Mammary epithelial cell (primary cell): ENCODE measurements around the gene PAK6.

Experiments
- CTCF ChIP-seq, 2 donors: IDR thresholded peaks in 1 of 2; conservative IDR thresholded peaks in 1 of 2; 2 replicates each; pipeline ENCODE4 v1.5.1; 2011 to 2012; ENCODE audit warnings: inconsistent platforms in 2 of 2, low read length in 2 of 2, mild to moderate bottlenecking in 2 of 2, control low read depth in 1 of 2, low read depth in 1 of 2; ENCODE audit not compliant: insufficient read depth in 1 of 2; ENCODE audit errors: extremely low read depth in 1 of 2
- EZH2 ChIP-seq: IDR thresholded peaks from 2 replicates; pipeline ENCODE4 v1.6.1; 2012; ENCODE audit warnings: low read length, inconsistent platforms, borderline replicate concordance

DNA sequence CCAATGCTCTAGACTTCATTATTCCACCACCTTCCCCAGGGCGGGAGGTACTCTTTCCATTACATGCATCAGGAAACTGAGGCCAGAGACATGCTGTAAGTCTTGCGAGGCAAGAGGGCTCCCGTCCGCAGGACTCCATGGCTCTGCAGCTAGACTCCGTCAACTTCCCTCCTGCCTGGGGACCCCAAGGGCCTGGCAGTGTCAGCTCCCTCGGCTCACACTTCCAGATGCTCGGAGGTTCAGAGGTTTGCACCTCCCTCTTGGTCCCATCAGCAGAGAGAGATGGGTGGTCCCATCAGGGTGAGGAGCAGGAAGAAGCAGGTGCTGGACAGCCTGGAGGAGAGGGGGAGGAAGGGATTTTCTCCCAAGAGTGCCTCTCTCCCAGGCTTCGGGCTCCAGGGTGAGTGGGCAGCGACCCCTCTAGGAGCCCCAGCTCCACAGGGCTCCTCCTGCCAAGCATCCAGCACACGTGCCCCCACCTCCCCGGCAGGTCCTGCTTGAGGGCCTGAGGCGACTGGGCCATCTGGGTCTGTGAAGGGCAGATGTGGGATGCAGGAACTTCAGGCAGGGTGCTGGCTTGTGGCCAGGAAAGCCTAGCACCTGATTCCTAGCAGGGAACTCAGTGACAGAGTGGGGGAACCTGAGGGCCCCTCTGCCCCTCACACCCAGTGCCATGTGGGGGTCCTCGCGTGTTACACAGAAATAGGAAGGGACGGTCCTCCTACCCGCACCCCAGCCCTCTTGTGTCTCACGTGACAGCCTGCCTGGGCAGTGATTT, 9.3 kb downstream of the PAK6 start:
- TF ChIP-seq CTCF (conservative IDR thresholded peaks at IDR 0.05 in 1 of 2, IDR thresholded peaks at IDR 0.05 in 1 of 2; ENCODE audit: extremely low read depth in 1 of 2, insufficient read depth in 1 of 2, low read depth in 1 of 2, low read length in 2 of 2) (no peak), EZH2 (no peak)
